Osteoblast (primary cell): ENCODE data around the gene CSTPP1. TPM values are rescaled to one million over a fixed set of nuclear protein-coding genes. Genes with fewer than 3 reads are reported as not detected.

Experiments used
- DNase-seq: peaks from one replicate; pipeline ENCODE4 v3.0.0; 2011; ENCODE audit warnings: low spot score, mixed read lengths; ENCODE audit not compliant: insufficient read length; ENCODE audit errors: missing footprints
- H2AFZ ChIP-seq: 2 replicates; pipeline ENCODE4 v1.6.0; 2011; ENCODE audit warnings: mild to moderate bottlenecking, low read length
- H3K27ac ChIP-seq: 2 replicates; pipeline ENCODE4 v1.5.1; 2011; ENCODE audit warnings: mild to moderate bottlenecking, low read depth, low read length, moderate library complexity
- H3K27me3 ChIP-seq: 2 replicates; pipeline ENCODE4 v1.6.0; 2012; ENCODE audit warnings: mild to moderate bottlenecking, control low read depth, inconsistent platforms, low read length, moderate library complexity; ENCODE audit not compliant: insufficient read depth
- H3K36me3 ChIP-seq: 2 replicates; pipeline ENCODE4 v1.5.1; 2011; ENCODE audit warnings: mild to moderate bottlenecking, low read length, control low read depth, moderate library complexity; ENCODE audit not compliant: insufficient read depth
- H3K4me1 ChIP-seq: 2 replicates; pipeline ENCODE4 v1.5.1; 2011; ENCODE audit warnings: mild to moderate bottlenecking, low read length, control low read depth, moderate library complexity; ENCODE audit not compliant: insufficient read depth
- H3K4me2 ChIP-seq: 2 replicates; pipeline ENCODE4 v1.6.0; 2011; ENCODE audit warnings: mild to moderate bottlenecking, low read length; ENCODE audit not compliant: insufficient read depth
- H3K4me3 ChIP-seq: fragments of 200-600 bp; sonication (generic); 3 replicates; pipeline ENCODE4 v1.5.1; 2012; ENCODE audit warnings: mild to moderate bottlenecking, low read length, inconsistent platforms; ENCODE audit not compliant: insufficient read depth
- H3K79me2 ChIP-seq: 2 replicates; pipeline ENCODE4 v1.6.0; 2012; ENCODE audit warnings: mild to moderate bottlenecking, low read length, control low read depth, inconsistent platforms; ENCODE audit not compliant: insufficient read depth
- H3K9me3 ChIP-seq: 2 replicates; pipeline ENCODE4 v1.5.1; 2011; ENCODE audit warnings: low read depth, low read length, control low read depth
- H4K20me1 ChIP-seq: 2 replicates; pipeline ENCODE4 v1.6.0; 2012; ENCODE audit warnings: mild to moderate bottlenecking, low read length, control low read depth; ENCODE audit not compliant: insufficient read depth
- CTCF ChIP-seq: IDR thresholded peaks from 2 replicates; pipeline ENCODE4 v1.5.1; 2011; ENCODE audit warnings: mild to moderate bottlenecking, low read depth, low read length, moderate library complexity; ENCODE audit errors: extremely low read depth
- total RNA-seq: library from RNA; depleted of rRNA; stranded (reverse); fragments of >200 nt; gene quantifications from 2 replicates; pipeline ENCODE4 v1.2.3, GENCODE V29; 2012

Gene CSTPP1
- total RNA-seq, 1 donor = 27.1 TPM

- H3K36me3 ChIP-seq = no peaks in the 10 kb centered on the region
- DNase-seq = peak; percentile 45
- H3K9me3 ChIP-seq = no peaks in the 10 kb centered on the region
- no peaks in the 10 kb centered on the region for H3K27me3 ChIP-seq
- H4K20me1 ChIP-seq = no peaks in the 10 kb centered on the region
- no peaks in the 10 kb centered on the region for H3K79me2 ChIP-seq
- H3K4me3 ChIP-seq = no peak overlapping the region
- no peak overlapping the region for H2AFZ ChIP-seq
- H3K27ac ChIP-seq = no peak overlapping the region
- TF ChIP-seq CTCF = no peak
- no peak overlapping the region for H3K4me2 ChIP-seq
- peaks cover 17% of the 10 kb centered on the region for H3K4me1 ChIP-seq
Measured at GRCh38 chr11:47057365-47057764, 120.8 kb downstream of the CSTPP1 start.

GRCh38 chr11:47060807-47061206 lies 124.2 kb downstream of the CSTPP1 start:
- Histone ChIP-seq H3K36me3 (no peaks in the 10 kb centered on the region), H2AFZ (no peak overlapping the region), H3K4me2 (peak overlapping the region; percentile 68), H4K20me1 (no peaks in the 10 kb centered on the region), H3K4me3 (no peak overlapping the region), H3K9me3 (no peaks in the 10 kb centered on the region), H3K27ac (peak overlapping the region; percentile 7), H3K4me1 (peaks cover 16% of the 10 kb centered on the region), H3K27me3 (no peaks in the 10 kb centered on the region), H3K79me2 (no peaks in the 10 kb centered on the region)
- no peak for DNase-seq
- no peak for TF ChIP-seq CTCF

DNA sequence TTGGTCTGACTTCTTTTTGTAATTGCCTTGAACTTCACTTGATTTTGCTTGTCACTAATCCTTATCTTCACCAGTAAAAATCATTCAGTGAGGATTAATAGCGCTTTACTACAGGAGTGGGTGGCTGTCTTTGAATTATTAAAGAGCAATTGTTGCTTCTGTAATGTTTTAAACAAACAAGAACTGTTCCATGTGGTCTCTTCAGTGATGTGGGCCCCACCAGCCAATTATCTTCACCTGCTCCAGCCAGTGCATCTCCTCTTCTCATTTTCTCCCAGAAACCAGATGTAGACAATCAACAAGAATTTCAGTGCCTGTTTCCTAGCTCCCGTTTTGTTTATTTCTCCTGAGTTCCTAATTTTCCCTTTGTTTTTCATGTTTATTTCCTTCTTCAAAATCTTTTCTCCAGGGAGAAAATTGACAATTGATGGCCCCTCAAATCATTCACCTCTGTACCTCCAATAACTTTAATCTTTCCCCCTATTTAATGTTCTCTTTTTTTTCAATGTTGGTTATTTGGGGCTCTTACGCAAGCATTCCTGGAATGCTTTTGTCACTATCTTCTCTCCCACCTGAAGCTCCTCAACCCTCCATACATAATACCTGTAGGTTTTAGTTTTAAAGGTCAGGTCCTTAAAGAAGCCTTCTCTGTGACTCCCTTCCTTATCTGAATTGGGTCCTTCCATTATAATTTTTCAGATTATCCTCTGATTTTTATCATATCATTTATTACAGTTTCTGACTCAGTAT lies 125.0 kb downstream of the CSTPP1 start:
- no peak overlapping the region for H2AFZ ChIP-seq
- no peak overlapping the region for H3K4me3 ChIP-seq
- H3K4me2 ChIP-seq = no peak overlapping the region
- peak overlapping the region; percentile 7 for H3K27ac ChIP-seq
- H3K36me3 ChIP-seq = no peaks in the 10 kb centered on the region
- no peaks in the 10 kb centered on the region for H3K79me2 ChIP-seq
- no peak for TF ChIP-seq CTCF
- H3K4me1 ChIP-seq = peaks cover 8% of the 10 kb centered on the region
- H3K27me3 ChIP-seq = no peaks in the 10 kb centered on the region
- DNase-seq = no peak
- H4K20me1 ChIP-seq = no peaks in the 10 kb centered on the region
- H3K9me3 ChIP-seq = no peaks in the 10 kb centered on the region

DNA sequence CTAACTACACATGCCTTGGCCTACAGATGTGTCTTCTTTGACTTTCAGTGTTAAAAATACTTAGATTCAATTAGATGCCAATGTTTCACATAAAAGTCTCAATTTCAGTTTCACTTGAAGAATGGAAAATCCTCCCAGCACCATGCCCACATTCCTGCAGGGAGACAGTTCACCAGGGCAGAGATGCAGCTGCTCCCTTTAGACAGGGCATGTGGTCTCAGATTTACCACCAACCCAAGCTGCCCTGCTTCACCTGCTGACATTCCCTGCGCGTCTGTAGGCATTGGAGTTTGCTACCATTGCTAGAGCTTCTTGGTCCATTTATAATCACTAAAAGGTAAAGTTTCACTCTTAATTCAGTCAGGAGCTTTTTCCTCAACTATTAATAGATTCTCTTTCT lies 126.2 kb downstream of the CSTPP1 start:
- Histone ChIP-seq H2AFZ (no peak overlapping the region), H4K20me1 (no peaks in the 10 kb centered on the region), H3K27me3 (no peaks in the 10 kb centered on the region), H3K27ac (no peak overlapping the region), H3K4me3 (no peak overlapping the region), H3K4me1 (peaks cover 10% of the 10 kb centered on the region), H3K36me3 (no peaks in the 10 kb centered on the region), H3K79me2 (no peaks in the 10 kb centered on the region), H3K4me2 (no peak overlapping the region), H3K9me3 (no peaks in the 10 kb centered on the region)
- no peak for DNase-seq
- no peak for TF ChIP-seq CTCF
